ENCODE data around the gene ALK.

ALK gene

GRCh38 chr2:29242621-29243375, 678.6 kb downstream of the ALK start:
- Histone ChIP-seq H4K20me1 (ENCODE audit: insufficient read depth, low read length) (no peaks in the 10 kb centered on the region), H3K9me2 (replicated peaks; ENCODE audit: insufficient read depth, low read length) (no peaks in the 10 kb centered on the region), H3K9ac (ENCODE audit: low read length) (no peak overlapping the region), H3K9me3 (replicated peaks; ENCODE audit: insufficient read depth, low read length) (no peaks in the 10 kb centered on the region), H3K27ac (ENCODE audit: low read length) (no peak overlapping the region), H3K27me3 (replicated peaks; ENCODE audit: insufficient read depth, low read length) (no peaks in the 10 kb centered on the region), H3K4me2 (ENCODE audit: low read depth, low read length) (no peak overlapping the region), H3K36me3 (replicated peaks; ENCODE audit: insufficient read depth, low read length) (no peaks in the 10 kb centered on the region), H3F3A (ENCODE audit: insufficient read depth, low read length) (no peaks in the 10 kb centered on the region), H2AFZ (ENCODE audit: low read length) (no peak overlapping the region), H3K4me3 (ENCODE audit: low read length) (no peak overlapping the region), H3K4me1 (ENCODE audit: low read length) (no peaks in the 10 kb centered on the region), H3K79me2 (ENCODE audit: low read length) (no peaks in the 10 kb centered on the region)
- DNase-seq = no peak
- no peak for TF ChIP-seq CTCF (IDR thresholded peaks at IDR 0.05; ENCODE audit: low read length)
- TF ChIP-seq EZH2 (optimal IDR thresholded peaks at IDR 0.05; ENCODE audit: low read depth, low read length) = no peak
- no peak for TF ChIP-seq EZH2phosphoT487 (IDR thresholded peaks at IDR 0.05; ENCODE audit: low read length)

- no peaks in the 10 kb centered on the region for H3K9me3 ChIP-seq (replicated peaks; ENCODE audit: insufficient read depth, low read length)
- H3K27ac ChIP-seq (ENCODE audit: low read length) = no peak overlapping the region
- no peak overlapping the region for H3K4me3 ChIP-seq (ENCODE audit: low read length)
- H4K20me1 ChIP-seq (ENCODE audit: insufficient read depth, low read length) = no peaks in the 10 kb centered on the region
- H3K79me2 ChIP-seq (ENCODE audit: low read length) = no peaks in the 10 kb centered on the region
- no peak overlapping the region for H3K9ac ChIP-seq (ENCODE audit: low read length)
- H3K4me1 ChIP-seq (ENCODE audit: low read length) = no peaks in the 10 kb centered on the region
- no peaks in the 10 kb centered on the region for H3K9me2 ChIP-seq (replicated peaks; ENCODE audit: insufficient read depth, low read length)
- no peak overlapping the region for H2AFZ ChIP-seq (ENCODE audit: low read length)
- no peaks in the 10 kb centered on the region for H3F3A ChIP-seq (ENCODE audit: insufficient read depth, low read length)
- no peaks in the 10 kb centered on the region for H3K36me3 ChIP-seq (replicated peaks; ENCODE audit: insufficient read depth, low read length)
- no peaks in the 10 kb centered on the region for H3K27me3 ChIP-seq (replicated peaks; ENCODE audit: insufficient read depth, low read length)
- H3K4me2 ChIP-seq (ENCODE audit: low read depth, low read length) = no peak overlapping the region
- TF ChIP-seq EZH2phosphoT487 (IDR thresholded peaks at IDR 0.05; ENCODE audit: low read length) = no peak
- TF ChIP-seq CTCF (IDR thresholded peaks at IDR 0.05; ENCODE audit: low read length) = no peak
- TF ChIP-seq EZH2 (optimal IDR thresholded peaks at IDR 0.05; ENCODE audit: low read depth, low read length) = no peak
- DNase-seq = no peak
Observed at GRCh38 chr2:29241955-29242565, 679.3 kb downstream of the ALK start.

GRCh38 chr2:29241341-29241740, 680.0 kb downstream of the ALK start:
- Histone ChIP-seq H3K4me2 (ENCODE audit: low read depth, low read length) (no peak overlapping the region), H3K27ac (ENCODE audit: low read length) (no peak overlapping the region), H3K9me3 (replicated peaks; ENCODE audit: insufficient read depth, low read length) (no peaks in the 10 kb centered on the region), H3K27me3 (replicated peaks; ENCODE audit: insufficient read depth, low read length) (no peaks in the 10 kb centered on the region), H3K9ac (ENCODE audit: low read length) (no peak overlapping the region), H3F3A (ENCODE audit: insufficient read depth, low read length) (no peaks in the 10 kb centered on the region), H3K4me3 (ENCODE audit: low read length) (no peak overlapping the region), H4K20me1 (ENCODE audit: insufficient read depth, low read length) (no peaks in the 10 kb centered on the region), H3K4me1 (ENCODE audit: low read length) (no peaks in the 10 kb centered on the region), H3K79me2 (ENCODE audit: low read length) (no peaks in the 10 kb centered on the region), H3K9me2 (replicated peaks; ENCODE audit: insufficient read depth, low read length) (no peaks in the 10 kb centered on the region), H3K36me3 (replicated peaks; ENCODE audit: insufficient read depth, low read length) (no peaks in the 10 kb centered on the region), H2AFZ (ENCODE audit: low read length) (no peak overlapping the region)
- no peak for TF ChIP-seq CTCF (IDR thresholded peaks at IDR 0.05; ENCODE audit: low read length)
- TF ChIP-seq EZH2phosphoT487 (IDR thresholded peaks at IDR 0.05; ENCODE audit: low read length) = no peak
- no peak for TF ChIP-seq EZH2 (optimal IDR thresholded peaks at IDR 0.05; ENCODE audit: low read depth, low read length)
- no peak for DNase-seq
